CD4-positive, alpha-beta T cell (primary cell): ENCODE measurements around the gene ILK. TPM values are rescaled to one million over a fixed set of nuclear protein-coding genes. Genes with fewer than 3 reads are reported as not detected.

Experiments used
- ATAC-seq: fragments of 200-7000 bp; cut with Tn5 transposase; one replicate; pipeline ENCODE4 v1.10.0; 2022; ENCODE audit warnings: mild to moderate bottlenecking; ENCODE audit not compliant: poor library complexity
- CTCF ChIA-PET: fragments of 350-600 bp; sonication (Branson Sonifier 250); formaldehyde crosslinking; loops from one replicate; lab custom pipeline; 2021; ENCODE audit warnings: antibody characterized with exemption, inconsistent platforms; lab: Charles Lee
- POLR2A ChIA-PET: fragments of 350-600 bp; sonication (Branson Sonifier 250); formaldehyde crosslinking; loops from one replicate; lab custom pipeline; 2021; ENCODE audit warnings: antibody characterized with exemption, inconsistent platforms; lab: Charles Lee
- DNase-seq, 14 experiments: peaks; one replicate each; pipeline ENCODE4 v3.0.0-alpha.2; 2013 to 2020; ENCODE audit warnings: mixed read lengths in 2 of 14
- H3K27ac ChIP-seq, 2 donors: one replicate each; pipeline versions ENCODE4 v1.5.1 to v1.7.0; 2013; ENCODE audit warnings: low read length in 2 of 2, low read depth in 1 of 2, mild to moderate bottlenecking in 1 of 2
- H3K27me3 ChIP-seq, 2 experiments: 1 replicate in 1 of 2; 2 replicates in 1 of 2; pipeline versions ENCODE4 v1.6.1 to v1.7.0; 2013; ENCODE audit warnings: low read length in 2 of 2, control low read depth in 1 of 2, mild to moderate bottlenecking in 1 of 2, moderate library complexity in 1 of 2; ENCODE audit not compliant: insufficient read depth in 2 of 2, control insufficient read depth in 1 of 2
- H3K36me3 ChIP-seq: one replicate; pipeline ENCODE4 v1.6.1; 2013; ENCODE audit warnings: low read length, control low read depth; ENCODE audit not compliant: insufficient read depth
- H3K4me1 ChIP-seq: one replicate; pipeline ENCODE4 v1.6.1; 2013; ENCODE audit warnings: low read length, control low read depth; ENCODE audit not compliant: insufficient read depth
- H3K4me3 ChIP-seq: one replicate; pipeline ENCODE4 v1.5.1; 2013; ENCODE audit warnings: mild to moderate bottlenecking, low read length, moderate library complexity
- H3K9me3 ChIP-seq, 2 experiments: 1 replicate in 1 of 2; 2 replicates in 1 of 2; pipeline versions ENCODE4 v1.6.1 to v1.7.0; 2013; ENCODE audit warnings: low read length in 2 of 2, mild to moderate bottlenecking in 2 of 2, control low read depth in 1 of 2, moderate library complexity in 1 of 2; ENCODE audit not compliant: control insufficient read depth in 1 of 2, insufficient read depth in 1 of 2
- H3K27ac Mint-ChIP-seq: one replicate; pipeline ENCODE4 v1.8.0; 2020; ENCODE audit warnings: mixed read lengths
- H3K27me3 Mint-ChIP-seq: one replicate; pipeline ENCODE4 v1.8.0; 2021; ENCODE audit warnings: mixed read lengths
- H3K36me3 Mint-ChIP-seq: one replicate; pipeline ENCODE4 v1.8.0; 2021; ENCODE audit warnings: low read depth, mixed read lengths
- H3K4me1 Mint-ChIP-seq: one replicate; pipeline ENCODE4 v1.8.0; 2021; ENCODE audit warnings: low read depth, mixed read lengths
- H3K4me3 Mint-ChIP-seq: one replicate; pipeline ENCODE4 v1.8.0; 2020; ENCODE audit warnings: mild to moderate bottlenecking, mixed read lengths
- H3K9me3 Mint-ChIP-seq: one replicate; pipeline ENCODE4 v1.8.0; 2020; ENCODE audit warnings: mixed read lengths
- intact Hi-C, 2 experiments: fragments of 100-400 bp; cut with DNase I in 1 of 2; cut with micrococcal nuclease in 1 of 2; formaldehyde crosslinking; loops; one replicate each; pipeline versions ENCODE4 v1.15.1 to v1.9.0; 2023 to 2025; cut with DNase I, micrococcal nuclease
- total RNA-seq, 174 experiments: library from RNA in 2 of 174; stranded (reverse) in 2 of 174; gene quantifications; one replicate each; pipeline ENCODE4 v1.2.3 and lab custom pipeline; 2021 to 2026
- TF ChIP-seq, protein P1 (sequence below): fragments of 200-600 bp; IDR thresholded peaks from one replicate; pipeline ENCODE4 v1.8.0; 2022; ENCODE audit warnings: antibody characterized with exemption, mild to moderate bottlenecking

Gene ILK
- total RNA-seq, 2 experiments from 2014 or later: 19.2 to 21.0 TPM

DNA sequence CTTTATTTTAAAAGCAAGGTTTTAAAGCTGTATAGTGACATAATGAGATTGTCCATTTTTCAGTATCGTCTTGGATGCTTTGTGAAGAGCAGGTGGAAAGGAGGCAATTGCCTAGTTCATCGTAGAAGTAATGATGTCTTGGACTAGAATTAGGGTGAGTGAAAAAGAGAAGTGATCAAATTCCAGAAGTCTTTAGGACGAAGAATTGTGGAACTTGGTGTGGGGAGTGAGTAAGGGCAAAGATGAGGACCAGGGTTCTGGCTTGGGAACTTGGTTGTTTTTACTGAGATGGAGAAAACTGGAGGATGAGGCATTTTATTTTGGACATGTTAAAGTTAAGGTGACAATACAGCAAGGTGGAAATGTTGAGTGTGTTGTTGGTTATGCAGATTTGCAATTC lies 1.2 kb downstream of the ILK start:
- H3K4me3 ChIP-seq: peak overlapping the region; percentile 78
- H3K27me3 Mint-ChIP-seq: no peaks in the 10 kb centered on the region
- H3K27me3 ChIP-seq: no peaks in the 10 kb centered on the region
- DNase-seq (peak in 1 of 14 experiments; percentile 5), ATAC-seq (no peak)
- CTCF ChIA-PET: interaction anchor here (0.6 to 2.7 kb wide), 15 partner anchors 8 to 226 kb away, joined by 3 to 33 read pairs (median 4); partner anchors contain the start of genes MRPL17, TAF10 and TPP1
- H3K27ac ChIP-seq: peak overlapping the region in 1 of 2 donors; percentile 87
- peaks cover 78% of the 10 kb centered on the region for H3K4me1 ChIP-seq
- no peaks in the 10 kb centered on the region for H3K9me3 ChIP-seq
- no peak overlapping the region for H3K27ac Mint-ChIP-seq
- TF ChIP-seq, protein P1, sequence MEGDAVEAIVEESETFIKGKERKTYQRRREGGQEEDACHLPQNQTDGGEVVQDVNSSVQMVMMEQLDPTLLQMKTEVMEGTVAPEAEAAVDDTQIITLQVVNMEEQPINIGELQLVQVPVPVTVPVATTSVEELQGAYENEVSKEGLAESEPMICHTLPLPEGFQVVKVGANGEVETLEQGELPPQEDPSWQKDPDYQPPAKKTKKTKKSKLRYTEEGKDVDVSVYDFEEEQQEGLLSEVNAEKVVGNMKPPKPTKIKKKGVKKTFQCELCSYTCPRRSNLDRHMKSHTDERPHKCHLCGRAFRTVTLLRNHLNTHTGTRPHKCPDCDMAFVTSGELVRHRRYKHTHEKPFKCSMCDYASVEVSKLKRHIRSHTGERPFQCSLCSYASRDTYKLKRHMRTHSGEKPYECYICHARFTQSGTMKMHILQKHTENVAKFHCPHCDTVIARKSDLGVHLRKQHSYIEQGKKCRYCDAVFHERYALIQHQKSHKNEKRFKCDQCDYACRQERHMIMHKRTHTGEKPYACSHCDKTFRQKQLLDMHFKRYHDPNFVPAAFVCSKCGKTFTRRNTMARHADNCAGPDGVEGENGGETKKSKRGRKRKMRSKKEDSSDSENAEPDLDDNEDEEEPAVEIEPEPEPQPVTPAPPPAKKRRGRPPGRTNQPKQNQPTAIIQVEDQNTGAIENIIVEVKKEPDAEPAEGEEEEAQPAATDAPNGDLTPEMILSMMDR: no peak
- POLR2A ChIA-PET: interaction anchor here (0.6 to 4.0 kb wide), 14 partner anchors 8 to 966 kb away, joined by 3 to 57 read pairs (median 5); partner anchors contain the start of genes ARFIP2, DNHD1, MRPL17 and TAF10
- peaks cover 41% of the 10 kb centered on the region for H3K36me3 ChIP-seq
- H3K4me3 Mint-ChIP-seq: no peak overlapping the region
- intact Hi-C loops: loop anchor here (1.0 to 5.0 kb wide), 8 partner anchors 63 to 1383 kb away; partner anchors contain the start of genes ARFIP2 (in 2 of the 2), TIMM10B (in 2 of the 2), CNGA4 (in 1 of the 2) and EIF3F (in 1 of the 2)
- H3K36me3 Mint-ChIP-seq: peaks cover 48% of the 10 kb centered on the region
- peaks cover 12% of the 10 kb centered on the region for H3K4me1 Mint-ChIP-seq
- H3K9me3 Mint-ChIP-seq: no peaks in the 10 kb centered on the region

DNA sequence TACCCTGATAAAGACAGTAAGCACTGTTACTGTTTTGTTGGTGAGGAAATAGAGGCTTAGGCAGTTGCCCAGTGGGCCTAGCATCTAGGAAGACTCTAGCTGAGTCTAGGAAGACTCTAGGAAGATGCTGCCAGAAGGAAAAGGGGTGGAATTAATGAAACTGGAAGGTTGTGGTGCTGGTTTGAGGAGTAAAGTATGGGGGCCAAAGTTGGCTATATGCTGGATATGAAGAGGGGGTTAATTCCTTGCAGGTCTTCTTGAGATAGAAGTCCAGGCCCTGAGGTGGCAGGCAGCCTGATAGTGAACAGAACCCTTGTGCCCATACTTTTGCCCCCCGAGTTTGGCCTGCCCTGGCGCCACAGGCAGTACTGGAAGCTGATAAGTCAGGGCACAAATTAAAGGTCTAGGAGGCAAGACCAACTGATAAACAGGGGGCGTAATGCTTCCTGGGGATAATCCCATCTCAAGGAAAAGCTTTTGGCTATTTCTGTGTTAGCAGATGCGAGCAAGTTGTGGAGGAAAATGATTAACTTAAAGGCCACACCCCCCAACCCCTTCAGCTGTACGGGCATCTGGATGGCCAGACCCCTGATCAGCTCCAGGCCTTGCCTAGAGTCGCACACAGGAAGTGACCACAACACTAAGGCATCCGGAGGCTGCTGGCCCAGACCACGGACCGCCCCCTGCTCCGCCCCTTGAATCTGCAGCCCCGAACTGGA lies 3.1 kb downstream of the ILK start:
- ChIA-PET CTCF (interaction anchor here (1.0 to 1.9 kb wide), 2 partner anchors 11 to 99 kb away, joined by 3 to 5 read pairs; no protein-coding TSS in a partner anchor), POLR2A (interaction anchor here (0.8 to 1.4 kb wide), 3 partner anchors 12 to 76 kb away, joined by 3 to 6 read pairs (median 6); partner anchors contain the start of genes MRPL17 and TPP1)
- Mint-ChIP-seq H3K27ac (peak overlapping the region; percentile 58), H3K36me3 (peaks cover 52% of the 10 kb centered on the region), H3K9me3 (no peaks in the 10 kb centered on the region), H3K4me3 (peak overlapping the region; percentile 47), H3K4me1 (peaks cover 30% of the 10 kb centered on the region), H3K27me3 (no peaks in the 10 kb centered on the region)
- intact Hi-C loops: no loop called here
- TF ChIP-seq, protein P1: no peak
- peak in 10 of 14 experiments; percentile 21 to 77 (median 44) for DNase-seq
- Histone ChIP-seq H3K27me3 (no peaks in the 10 kb centered on the region), H3K9me3 (no peaks in the 10 kb centered on the region), H3K27ac (peak overlapping the region; percentile 51 to 56), H3K36me3 (peaks cover 38% of the 10 kb centered on the region), H3K4me3 (no peak overlapping the region), H3K4me1 (peaks cover 82% of the 10 kb centered on the region)
- ATAC-seq: no peak

DNA sequence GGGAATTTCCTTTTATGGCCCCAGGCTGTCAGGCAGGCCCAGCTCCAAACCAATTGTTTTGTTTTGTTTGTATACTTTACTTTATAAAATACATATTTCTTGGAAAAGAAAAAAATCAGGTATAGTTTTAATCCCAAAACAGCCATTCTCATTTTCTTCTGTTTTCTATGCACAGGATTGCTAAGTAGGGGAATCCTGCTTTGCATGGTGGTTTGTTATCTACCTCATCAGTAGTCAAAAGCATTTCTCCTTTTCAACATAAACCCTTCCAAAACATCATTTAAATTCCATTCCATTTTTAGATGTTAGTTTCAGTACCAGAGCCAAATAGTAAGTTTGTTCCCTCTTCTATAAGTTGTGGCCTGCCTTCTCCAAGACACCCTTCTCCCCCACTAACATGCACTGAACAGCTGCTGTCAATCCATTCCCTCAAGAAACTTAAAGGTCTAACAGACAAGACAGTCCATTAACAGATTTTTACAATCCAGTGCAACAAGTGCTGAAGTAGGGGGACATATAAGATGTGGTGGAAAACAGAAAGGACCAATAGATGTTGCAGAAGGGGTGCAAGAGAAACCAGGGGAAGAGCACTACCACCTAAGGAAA lies 3.7 kb downstream of the ILK start:
- Histone ChIP-seq H3K27me3 (no peaks in the 10 kb centered on the region), H3K9me3 (no peaks in the 10 kb centered on the region), H3K4me3 (no peak overlapping the region), H3K36me3 (peaks cover 38% of the 10 kb centered on the region), H3K4me1 (peaks cover 77% of the 10 kb centered on the region), H3K27ac (peak overlapping the region; percentile 8 to 56)
- Mint-ChIP-seq H3K36me3 (peaks cover 48% of the 10 kb centered on the region), H3K4me1 (peaks cover 30% of the 10 kb centered on the region), H3K9me3 (no peaks in the 10 kb centered on the region), H3K27me3 (no peaks in the 10 kb centered on the region), H3K27ac (peak overlapping the region; percentile 58), H3K4me3 (peak overlapping the region; percentile 69)
- ATAC-seq (no peak), DNase-seq (no peak)
- TF ChIP-seq, protein P1: no peak
- intact Hi-C loops: no loop called here
- ChIA-PET POLR2A (interaction anchor here (0.8 to 1.4 kb wide), 3 partner anchors 11 to 76 kb away, joined by 3 to 6 read pairs (median 6); partner anchors contain the start of genes MRPL17 and TPP1), CTCF (interaction anchor here (1.0 to 1.9 kb wide), 2 partner anchors 11 to 99 kb away, joined by 3 to 5 read pairs; no protein-coding TSS in a partner anchor)
